Uterus (tissue), 2 donors: ENCODE measurements around the gene ISCU.

Experiments
- CTCF ChIP-seq, 4 experiments: fragments of 200-600 bp in 2 of 4; fragments of 450-650 bp in 2 of 4; sonication (generic) in 2 of 4; IDR thresholded peaks; one replicate each; pipeline ENCODE4 v1.5.1; 2016 to 2019; ENCODE audit warnings: antibody characterized with exemption in 4 of 4, mild to moderate bottlenecking in 2 of 4, moderate library complexity in 1 of 4
- POLR2A ChIP-seq, 2 donors: fragments of 450-650 bp; IDR thresholded peaks; one replicate each; pipeline ENCODE4 v1.6.1; 2016; ENCODE audit warnings: antibody characterized with exemption in 2 of 2, mild to moderate bottlenecking in 1 of 2, moderate library complexity in 1 of 2

DNA sequence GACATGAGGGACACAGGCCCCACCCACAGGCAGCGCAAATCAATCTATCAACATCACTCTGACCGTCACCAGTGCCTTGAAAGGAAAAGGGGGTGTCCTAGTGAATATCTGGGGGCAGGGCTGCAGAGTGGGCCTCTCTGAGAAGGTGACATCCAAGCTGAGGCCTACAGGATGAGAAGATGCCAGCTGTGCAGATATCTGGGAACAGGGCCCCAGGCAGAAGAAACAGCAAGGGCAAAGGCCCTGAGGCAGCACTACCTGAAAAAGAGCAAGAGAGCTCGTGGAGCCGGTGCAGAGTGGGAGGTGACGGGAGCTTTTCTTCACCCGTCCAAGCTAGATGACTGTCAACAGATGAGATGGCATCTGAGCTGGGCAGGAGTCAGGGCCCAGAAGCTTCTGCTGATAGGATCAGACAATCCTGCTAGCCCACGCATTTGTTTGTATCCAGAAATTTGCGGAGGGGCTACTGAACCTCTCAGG, 48.0 kb downstream of the ISCU start:
- TF ChIP-seq CTCF (IDR thresholded peaks at IDR 0.05) (no peak), POLR2A (IDR thresholded peaks at IDR 0.05) (no peak)
